ENCODE data around the gene FKBP5.

DNA sequence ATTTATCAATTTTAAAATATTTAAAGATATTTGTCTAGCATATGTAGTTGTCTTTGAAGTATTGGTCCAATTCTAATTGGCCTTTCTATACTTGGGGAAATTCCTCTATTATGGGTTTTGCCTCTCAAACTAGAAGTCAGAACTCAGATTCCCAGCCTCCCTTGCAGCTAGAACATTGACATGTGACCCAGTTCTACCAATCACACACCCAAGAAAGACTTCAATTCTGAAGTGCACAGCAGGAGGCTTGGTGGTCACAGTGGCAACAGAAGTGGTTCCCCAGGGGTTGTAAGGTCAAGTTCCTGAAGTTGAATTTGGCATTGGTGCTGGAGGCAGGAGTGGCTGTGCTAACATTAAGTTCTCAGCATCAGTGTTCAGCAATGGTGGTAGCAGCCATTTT lies 14.8 kb upstream of the FKBP5 start:
- TF ChIP-seq, protein P1, sequence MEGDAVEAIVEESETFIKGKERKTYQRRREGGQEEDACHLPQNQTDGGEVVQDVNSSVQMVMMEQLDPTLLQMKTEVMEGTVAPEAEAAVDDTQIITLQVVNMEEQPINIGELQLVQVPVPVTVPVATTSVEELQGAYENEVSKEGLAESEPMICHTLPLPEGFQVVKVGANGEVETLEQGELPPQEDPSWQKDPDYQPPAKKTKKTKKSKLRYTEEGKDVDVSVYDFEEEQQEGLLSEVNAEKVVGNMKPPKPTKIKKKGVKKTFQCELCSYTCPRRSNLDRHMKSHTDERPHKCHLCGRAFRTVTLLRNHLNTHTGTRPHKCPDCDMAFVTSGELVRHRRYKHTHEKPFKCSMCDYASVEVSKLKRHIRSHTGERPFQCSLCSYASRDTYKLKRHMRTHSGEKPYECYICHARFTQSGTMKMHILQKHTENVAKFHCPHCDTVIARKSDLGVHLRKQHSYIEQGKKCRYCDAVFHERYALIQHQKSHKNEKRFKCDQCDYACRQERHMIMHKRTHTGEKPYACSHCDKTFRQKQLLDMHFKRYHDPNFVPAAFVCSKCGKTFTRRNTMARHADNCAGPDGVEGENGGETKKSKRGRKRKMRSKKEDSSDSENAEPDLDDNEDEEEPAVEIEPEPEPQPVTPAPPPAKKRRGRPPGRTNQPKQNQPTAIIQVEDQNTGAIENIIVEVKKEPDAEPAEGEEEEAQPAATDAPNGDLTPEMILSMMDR (IDR thresholded peaks at IDR 0.05) = no peak
- TF ChIP-seq EZH2 (IDR thresholded peaks at IDR 0.05; ENCODE audit: borderline replicate concordance, insufficient read depth, low read depth, low read length, poor library complexity, severe bottlenecking) = no peak

Data from B cell (primary cell).